GM23338 (cell line): ENCODE results near the gene GAB2. TPM values are rescaled to one million over a fixed set of nuclear protein-coding genes. Genes with fewer than 3 reads are reported as not detected.

ENCODE experiments used
- ATAC-seq: fragments of 200-7000 bp; cut with Tn5 transposase; 3 replicates; pipeline ENCODE4 v1.9.1; 2020
- DNase-seq: peaks from one replicate; pipeline ENCODE4 v3.0.0-alpha.2; 2015; ENCODE audit warnings: low spot score
- H2AFZ ChIP-seq: fragments of 200-600 bp; sonication (generic); 2 replicates; pipeline ENCODE4 v1.8.0; 2016; ENCODE audit warnings: antibody characterized with exemption, mild to moderate bottlenecking, moderate library complexity
- H3F3A ChIP-seq: fragments of 200-600 bp; sonication (generic); replicated peaks from 2 replicates; pipeline ENCODE4 v1.8.0; 2017; ENCODE audit warnings: antibody characterized with exemption, mixed run types, low read depth
- H3K27ac ChIP-seq: fragments of 200-600 bp; sonication (generic); 2 replicates; pipeline ENCODE4 v1.6.1; 2016; ENCODE audit warnings: low read depth
- H3K27me3 ChIP-seq: fragments of 200-600 bp; sonication (generic); 2 replicates; pipeline ENCODE4 v1.8.0; 2016; ENCODE audit warnings: mild to moderate bottlenecking, mixed run types, moderate library complexity; ENCODE audit not compliant: insufficient read depth
- H3K36me3 ChIP-seq: fragments of 200-600 bp; sonication (generic); 2 replicates; pipeline ENCODE4 v1.8.0; 2016; ENCODE audit warnings: mild to moderate bottlenecking; ENCODE audit not compliant: insufficient read depth
- H3K4me1 ChIP-seq: fragments of 200-600 bp; sonication (generic); 2 replicates; pipeline ENCODE4 v1.8.0; 2016; ENCODE audit warnings: mild to moderate bottlenecking, moderate library complexity; ENCODE audit not compliant: insufficient read depth
- H3K4me2 ChIP-seq: fragments of 200-600 bp; sonication (generic); 2 replicates; pipeline ENCODE4 v1.7.1; 2017; ENCODE audit warnings: mixed run types
- H3K4me3 ChIP-seq: fragments of 200-600 bp; sonication (generic); 2 replicates; pipeline ENCODE4 v1.6.1; 2016; ENCODE audit warnings: mixed run types
- H3K79me2 ChIP-seq: fragments of 200-600 bp; sonication (generic); replicated peaks from 2 replicates; pipeline ENCODE4 v1.8.0; 2017; ENCODE audit warnings: mild to moderate bottlenecking; ENCODE audit not compliant: insufficient read depth
- H3K9me2 ChIP-seq: fragments of 200-600 bp; sonication (generic); 2 replicates; pipeline ENCODE4 v1.8.0; 2017; ENCODE audit not compliant: insufficient read depth
- H4K20me1 ChIP-seq: fragments of 200-600 bp; sonication (generic); replicated peaks from 2 replicates; pipeline ENCODE4 v1.8.0; 2017; ENCODE audit warnings: mild to moderate bottlenecking; ENCODE audit not compliant: insufficient read depth
- H3K27ac Mint-ChIP-seq: 2 replicates; pipeline ENCODE4 v1.8.0; 2020; ENCODE audit warnings: inconsistent platforms, mild to moderate bottlenecking, moderate library complexity, mixed read lengths
- H3K27me3 Mint-ChIP-seq: 3 replicates; pipeline ENCODE4 v1.8.0; 2022; ENCODE audit warnings: low read depth, mild to moderate bottlenecking, moderate library complexity, mixed read lengths, inconsistent platforms; ENCODE audit not compliant: insufficient read depth, poor library complexity
- H3K36me3 Mint-ChIP-seq: 3 replicates; pipeline ENCODE4 v1.8.0; 2021; ENCODE audit warnings: low read depth, mild to moderate bottlenecking, inconsistent platforms, moderate library complexity, mixed read lengths
- H3K4me1 Mint-ChIP-seq: 3 replicates; pipeline ENCODE4 v1.8.0; 2020; ENCODE audit warnings: mild to moderate bottlenecking, inconsistent platforms, mixed read lengths
- H3K4me3 Mint-ChIP-seq: 3 replicates; pipeline ENCODE4 v1.8.0; 2021; ENCODE audit warnings: moderate library complexity, mild to moderate bottlenecking, inconsistent platforms, mixed read lengths
- H3K9me3 Mint-ChIP-seq: 3 replicates; pipeline ENCODE4 v1.8.0; 2020; ENCODE audit warnings: moderate library complexity, mild to moderate bottlenecking, inconsistent platforms, mixed read lengths
- CREB1 ChIP-seq: fragments of 250-450 bp; sonication (Bioruptor Pico); IDR thresholded peaks from 2 replicates; pipeline ENCODE4 v1.5.0; 2020; ENCODE audit warnings: low read depth, mild to moderate bottlenecking, moderate library complexity
- CTCF ChIP-seq, 2 experiments: fragments of 200-600 bp in 1 of 2; sonication (generic) in 1 of 2; conservative IDR thresholded peaks; 2 replicates each; pipeline versions ENCODE4 v1.5.1 to v1.6.1; 2016 to 2017; ENCODE audit warnings: antibody characterized with exemption in 2 of 2, low read depth in 2 of 2, mild to moderate bottlenecking in 2 of 2, moderate library complexity in 1 of 2
- POLR2AphosphoS5 ChIP-seq: IDR thresholded peaks from 2 replicates; pipeline ENCODE4 v1.6.1; 2016; ENCODE audit warnings: antibody characterized with exemption, low read depth
- STAT1 ChIP-seq: IDR thresholded peaks from one replicate; pipeline ENCODE4 v1.6.1; 2016; ENCODE audit warnings: antibody characterized with exemption; ENCODE audit not compliant: unreplicated experiment
- polyA plus RNA-seq: library from polyadenylated mRNA; unstranded; fragments of >200 nt; fragmentation: Nextera tagmentation; extraction: Ambion mirVana; gene quantifications from 2 replicates; pipeline ENCODE4 v1.2.1, GENCODE V29; 2016
- total RNA-seq: library from RNA; depleted of rRNA; stranded (reverse); fragments of >200 nt; shearing (Covaris generic); gene quantifications from 2 replicates; pipeline ENCODE4 v1.2.3, GENCODE V29; 2014
- TF ChIP-seq, protein P1 (sequence below): fragments of 250-450 bp; sonication (Bioruptor Pico); IDR thresholded peaks from 2 replicates; pipeline ENCODE4 v1.5.0; 2020; ENCODE audit warnings: mild to moderate bottlenecking, moderate library complexity
- TF ChIP-seq, protein P2 (sequence below): IDR thresholded peaks from one replicate; pipeline ENCODE4 v1.6.1; 2018; ENCODE audit warnings: antibody characterized with exemption; ENCODE audit not compliant: unreplicated experiment
- TF ChIP-seq, protein P3 (sequence below): IDR thresholded peaks from 2 replicates; pipeline ENCODE4 v1.6.1; 2016; ENCODE audit warnings: antibody characterized with exemption

The GAB2 gene
- total and polyA plus RNA-seq, 2 experiments from 2014 or later = 2.0 to 10.8 TPM

GRCh38 chr11:78212586-78213371 is 204.8 kb downstream of the GAB2 start:
- Mint-ChIP-seq H3K27ac (no peak overlapping the region), H3K27me3 (peaks cover 8% of the 10 kb centered on the region), H3K36me3 (peaks cover 5% of the 10 kb centered on the region; the same call in 2 of the 3 replicates), H3K9me3 (no peaks in the 10 kb centered on the region), H3K4me3 (no peak overlapping the region), H3K4me1 (no peaks in the 10 kb centered on the region)
- H3K27me3 ChIP-seq = no peaks in the 10 kb centered on the region
- H3K27ac ChIP-seq = no peak overlapping the region
- H4K20me1 ChIP-seq = peaks cover 7% of the 10 kb centered on the region; the same call in 1 of the 2 replicates
- H2AFZ ChIP-seq = no peak overlapping the region
- no peak overlapping the region for H3K4me3 ChIP-seq
- no peaks in the 10 kb centered on the region for H3F3A ChIP-seq
- H3K9me2 ChIP-seq = 0 out of 2 replicates have a peak, but pooled peaks cover 2% of the 10 kb centered on the region
- H3K4me2 ChIP-seq = no peak overlapping the region
- no peaks in the 10 kb centered on the region for H3K79me2 ChIP-seq
- ATAC-seq (no peak), DNase-seq (no peak)
- no peaks in the 10 kb centered on the region for H3K36me3 ChIP-seq
- H3K4me1 ChIP-seq = no peaks in the 10 kb centered on the region
- no peak for TF ChIP-seq STAT1
- TF ChIP-seq, protein P1, sequence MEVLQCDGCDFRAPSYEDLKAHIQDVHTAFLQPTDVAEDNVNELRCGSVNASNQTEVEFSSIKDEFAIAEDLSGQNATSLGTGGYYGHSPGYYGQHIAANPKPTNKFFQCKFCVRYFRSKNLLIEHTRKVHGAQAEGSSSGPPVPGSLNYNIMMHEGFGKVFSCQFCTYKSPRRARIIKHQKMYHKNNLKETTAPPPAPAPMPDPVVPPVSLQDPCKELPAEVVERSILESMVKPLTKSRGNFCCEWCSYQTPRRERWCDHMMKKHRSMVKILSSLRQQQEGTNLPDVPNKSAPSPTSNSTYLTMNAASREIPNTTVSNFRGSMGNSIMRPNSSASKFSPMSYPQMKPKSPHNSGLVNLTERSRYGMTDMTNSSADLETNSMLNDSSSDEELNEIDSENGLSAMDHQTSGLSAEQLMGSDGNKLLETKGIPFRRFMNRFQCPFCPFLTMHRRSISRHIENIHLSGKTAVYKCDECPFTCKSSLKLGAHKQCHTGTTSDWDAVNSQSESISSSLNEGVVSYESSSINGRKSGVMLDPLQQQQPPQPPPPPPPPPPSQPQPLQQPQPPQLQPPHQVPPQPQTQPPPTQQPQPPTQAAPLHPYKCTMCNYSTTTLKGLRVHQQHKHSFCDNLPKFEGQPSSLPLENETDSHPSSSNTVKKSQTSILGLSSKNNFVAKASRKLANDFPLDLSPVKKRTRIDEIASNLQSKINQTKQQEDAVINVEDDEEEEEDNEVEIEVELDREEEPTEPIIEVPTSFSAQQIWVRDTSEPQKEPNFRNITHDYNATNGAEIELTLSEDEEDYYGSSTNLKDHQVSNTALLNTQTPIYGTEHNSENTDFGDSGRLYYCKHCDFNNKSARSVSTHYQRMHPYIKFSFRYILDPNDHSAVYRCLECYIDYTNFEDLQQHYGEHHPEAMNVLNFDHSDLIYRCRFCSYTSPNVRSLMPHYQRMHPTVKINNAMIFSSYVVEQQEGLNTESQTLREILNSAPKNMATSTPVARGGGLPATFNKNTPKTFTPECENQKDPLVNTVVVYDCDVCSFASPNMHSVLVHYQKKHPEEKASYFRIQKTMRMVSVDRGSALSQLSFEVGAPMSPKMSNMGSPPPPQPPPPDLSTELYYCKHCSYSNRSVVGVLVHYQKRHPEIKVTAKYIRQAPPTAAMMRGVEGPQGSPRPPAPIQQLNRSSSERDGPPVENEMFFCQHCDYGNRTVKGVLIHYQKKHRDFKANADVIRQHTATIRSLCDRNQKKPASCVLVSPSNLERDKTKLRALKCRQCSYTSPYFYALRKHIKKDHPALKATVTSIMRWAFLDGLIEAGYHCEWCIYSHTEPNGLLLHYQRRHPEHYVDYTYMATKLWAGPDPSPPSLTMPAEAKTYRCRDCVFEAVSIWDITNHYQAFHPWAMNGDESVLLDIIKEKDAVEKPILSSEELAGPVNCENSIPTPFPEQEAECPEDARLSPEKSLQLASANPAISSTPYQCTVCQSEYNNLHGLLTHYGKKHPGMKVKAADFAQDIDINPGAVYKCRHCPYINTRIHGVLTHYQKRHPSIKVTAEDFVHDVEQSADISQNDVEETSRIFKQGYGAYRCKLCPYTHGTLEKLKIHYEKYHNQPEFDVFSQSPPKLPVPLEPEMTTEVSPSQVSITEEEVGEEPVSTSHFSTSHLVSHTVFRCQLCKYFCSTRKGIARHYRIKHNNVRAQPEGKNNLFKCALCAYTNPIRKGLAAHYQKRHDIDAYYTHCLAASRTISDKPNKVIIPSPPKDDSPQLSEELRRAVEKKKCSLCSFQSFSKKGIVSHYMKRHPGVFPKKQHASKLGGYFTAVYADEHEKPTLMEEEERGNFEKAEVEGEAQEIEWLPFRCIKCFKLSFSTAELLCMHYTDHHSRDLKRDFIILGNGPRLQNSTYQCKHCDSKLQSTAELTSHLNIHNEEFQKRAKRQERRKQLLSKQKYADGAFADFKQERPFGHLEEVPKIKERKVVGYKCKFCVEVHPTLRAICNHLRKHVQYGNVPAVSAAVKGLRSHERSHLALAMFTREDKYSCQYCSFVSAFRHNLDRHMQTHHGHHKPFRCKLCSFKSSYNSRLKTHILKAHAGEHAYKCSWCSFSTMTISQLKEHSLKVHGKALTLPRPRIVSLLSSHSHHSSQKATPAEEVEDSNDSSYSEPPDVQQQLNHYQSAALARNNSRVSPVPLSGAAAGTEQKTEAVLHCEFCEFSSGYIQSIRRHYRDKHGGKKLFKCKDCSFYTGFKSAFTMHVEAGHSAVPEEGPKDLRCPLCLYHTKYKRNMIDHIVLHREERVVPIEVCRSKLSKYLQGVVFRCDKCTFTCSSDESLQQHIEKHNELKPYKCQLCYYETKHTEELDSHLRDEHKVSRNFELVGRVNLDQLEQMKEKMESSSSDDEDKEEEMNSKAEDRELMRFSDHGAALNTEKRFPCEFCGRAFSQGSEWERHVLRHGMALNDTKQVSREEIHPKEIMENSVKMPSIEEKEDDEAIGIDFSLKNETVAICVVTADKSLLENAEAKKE = no peak
- TF ChIP-seq, protein P2, sequence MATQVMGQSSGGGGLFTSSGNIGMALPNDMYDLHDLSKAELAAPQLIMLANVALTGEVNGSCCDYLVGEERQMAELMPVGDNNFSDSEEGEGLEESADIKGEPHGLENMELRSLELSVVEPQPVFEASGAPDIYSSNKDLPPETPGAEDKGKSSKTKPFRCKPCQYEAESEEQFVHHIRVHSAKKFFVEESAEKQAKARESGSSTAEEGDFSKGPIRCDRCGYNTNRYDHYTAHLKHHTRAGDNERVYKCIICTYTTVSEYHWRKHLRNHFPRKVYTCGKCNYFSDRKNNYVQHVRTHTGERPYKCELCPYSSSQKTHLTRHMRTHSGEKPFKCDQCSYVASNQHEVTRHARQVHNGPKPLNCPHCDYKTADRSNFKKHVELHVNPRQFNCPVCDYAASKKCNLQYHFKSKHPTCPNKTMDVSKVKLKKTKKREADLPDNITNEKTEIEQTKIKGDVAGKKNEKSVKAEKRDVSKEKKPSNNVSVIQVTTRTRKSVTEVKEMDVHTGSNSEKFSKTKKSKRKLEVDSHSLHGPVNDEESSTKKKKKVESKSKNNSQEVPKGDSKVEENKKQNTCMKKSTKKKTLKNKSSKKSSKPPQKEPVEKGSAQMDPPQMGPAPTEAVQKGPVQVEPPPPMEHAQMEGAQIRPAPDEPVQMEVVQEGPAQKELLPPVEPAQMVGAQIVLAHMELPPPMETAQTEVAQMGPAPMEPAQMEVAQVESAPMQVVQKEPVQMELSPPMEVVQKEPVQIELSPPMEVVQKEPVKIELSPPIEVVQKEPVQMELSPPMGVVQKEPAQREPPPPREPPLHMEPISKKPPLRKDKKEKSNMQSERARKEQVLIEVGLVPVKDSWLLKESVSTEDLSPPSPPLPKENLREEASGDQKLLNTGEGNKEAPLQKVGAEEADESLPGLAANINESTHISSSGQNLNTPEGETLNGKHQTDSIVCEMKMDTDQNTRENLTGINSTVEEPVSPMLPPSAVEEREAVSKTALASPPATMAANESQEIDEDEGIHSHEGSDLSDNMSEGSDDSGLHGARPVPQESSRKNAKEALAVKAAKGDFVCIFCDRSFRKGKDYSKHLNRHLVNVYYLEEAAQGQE = no peak
- TF ChIP-seq, protein P3, sequence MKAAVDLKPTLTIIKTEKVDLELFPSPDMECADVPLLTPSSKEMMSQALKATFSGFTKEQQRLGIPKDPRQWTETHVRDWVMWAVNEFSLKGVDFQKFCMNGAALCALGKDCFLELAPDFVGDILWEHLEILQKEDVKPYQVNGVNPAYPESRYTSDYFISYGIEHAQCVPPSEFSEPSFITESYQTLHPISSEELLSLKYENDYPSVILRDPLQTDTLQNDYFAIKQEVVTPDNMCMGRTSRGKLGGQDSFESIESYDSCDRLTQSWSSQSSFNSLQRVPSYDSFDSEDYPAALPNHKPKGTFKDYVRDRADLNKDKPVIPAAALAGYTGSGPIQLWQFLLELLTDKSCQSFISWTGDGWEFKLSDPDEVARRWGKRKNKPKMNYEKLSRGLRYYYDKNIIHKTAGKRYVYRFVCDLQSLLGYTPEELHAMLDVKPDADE = no peak
- TF ChIP-seq CTCF (conservative IDR thresholded peaks at IDR 0.05; ENCODE audit: low read depth in 2 of 2) = no peak
- no peak for TF ChIP-seq POLR2AphosphoS5
- TF ChIP-seq CREB1 (CRISPR knock-in tag) = no peak
